IPS-NIHi7 (cell line): ENCODE results near the gene PARP2.
"Not testable (repeated sequence)": the region's sequence is repeated elsewhere in the genome, so short reads cannot be mapped to it uniquely, and the experiment has no call there.

ENCODE experiments used
- DNase-seq: peaks from one replicate; pipeline ENCODE4 v3.0.0; 2012; ENCODE audit warnings: mixed read lengths; ENCODE audit errors: extremely low spot score

PARP2 gene

DNA sequence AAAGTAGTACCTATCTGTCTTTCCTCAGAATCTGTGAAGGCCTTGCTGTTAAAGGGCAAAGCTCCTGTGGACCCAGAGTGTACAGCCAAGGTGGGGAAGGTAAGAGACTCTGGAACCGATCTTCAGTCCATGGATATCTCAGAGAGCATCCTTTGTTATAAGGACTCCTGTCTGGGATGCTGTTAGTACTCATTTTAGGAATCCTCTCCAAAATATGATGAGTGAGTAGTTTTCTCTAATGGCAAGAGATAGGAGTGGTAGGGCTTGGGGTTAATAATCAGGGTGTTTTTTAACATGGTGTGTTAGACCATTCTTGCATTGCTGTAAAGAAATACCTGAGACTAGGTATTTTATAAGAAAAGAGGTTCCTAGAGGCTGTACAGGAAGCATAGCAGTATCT, 1.9 kb downstream of the PARP2 start:
- no peak for DNase-seq

DNA sequence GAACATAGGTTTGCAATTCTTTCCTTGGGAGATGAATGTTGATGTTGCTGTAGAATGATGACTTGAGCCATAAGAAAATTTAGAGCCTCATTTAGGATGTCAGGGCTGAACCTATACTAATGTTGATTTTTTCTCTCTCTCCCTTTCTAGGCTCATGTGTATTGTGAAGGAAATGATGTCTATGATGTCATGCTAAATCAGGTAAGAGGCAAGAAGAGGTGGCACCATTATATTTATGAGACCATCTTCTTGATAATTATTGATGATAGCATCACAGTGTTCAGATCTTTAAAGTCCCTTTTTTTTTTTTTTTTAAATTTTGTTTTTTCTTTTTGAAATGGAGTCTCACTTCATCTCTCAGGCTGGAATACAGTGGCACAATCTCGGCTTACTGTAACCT, 3.3 kb downstream of the PARP2 start:
- DNase-seq = no peak

DNA sequence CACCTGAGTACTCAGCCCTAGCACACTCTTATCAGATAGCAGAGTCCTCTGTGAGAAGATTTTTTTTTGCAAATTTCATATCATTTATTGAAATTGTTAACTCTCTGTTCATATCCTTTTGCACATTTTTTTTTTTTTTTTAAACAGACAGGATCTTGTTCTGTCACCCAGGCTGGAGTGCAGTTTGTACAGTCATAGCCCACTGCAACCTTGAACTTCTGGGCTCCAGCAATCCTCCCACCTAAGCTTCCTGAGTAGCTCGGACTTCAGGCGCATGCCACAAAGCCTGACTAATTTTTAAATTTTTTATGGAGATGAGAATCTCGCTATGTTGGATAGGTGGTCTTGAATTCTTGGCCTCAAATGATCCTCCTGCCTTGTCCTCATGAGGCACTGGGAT, 4.3 kb downstream of the PARP2 start:
- DNase-seq = no peak

- no peak for DNase-seq
Measured at GRCh38 chr14:20350282-20350681, 6.8 kb downstream of the PARP2 start.

GRCh38 chr14:20350860-20351259, 7.4 kb downstream of the PARP2 start:
- no peak for DNase-seq

- no peak for DNase-seq
Measured at GRCh38 chr14:20356422-20356821, 13.0 kb downstream of the PARP2 start.

GRCh38 chr14:20358474-20358873, 15.0 kb downstream of the PARP2 start:
- not testable (repeated sequence) for DNase-seq

DNA sequence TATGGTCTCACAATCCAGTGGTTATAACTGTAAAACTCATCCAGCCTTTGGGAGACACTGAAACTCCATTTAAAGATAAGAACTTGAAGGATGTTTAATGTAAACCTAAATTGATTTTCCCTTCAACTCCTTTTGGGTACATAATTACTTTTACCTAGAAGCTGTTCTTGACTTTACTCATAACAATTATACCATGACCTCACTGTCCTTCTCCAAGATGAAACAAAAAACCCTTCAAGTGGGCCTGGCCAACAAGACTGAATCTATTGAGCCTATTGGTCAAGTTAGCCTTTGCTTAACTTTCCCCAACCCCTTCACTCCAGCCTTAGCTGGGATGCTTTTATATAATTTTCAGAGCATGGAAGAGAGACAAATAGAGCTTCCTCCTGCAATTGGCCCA, 22.5 kb downstream of the PARP2 start:
- no peak for DNase-seq

DNA sequence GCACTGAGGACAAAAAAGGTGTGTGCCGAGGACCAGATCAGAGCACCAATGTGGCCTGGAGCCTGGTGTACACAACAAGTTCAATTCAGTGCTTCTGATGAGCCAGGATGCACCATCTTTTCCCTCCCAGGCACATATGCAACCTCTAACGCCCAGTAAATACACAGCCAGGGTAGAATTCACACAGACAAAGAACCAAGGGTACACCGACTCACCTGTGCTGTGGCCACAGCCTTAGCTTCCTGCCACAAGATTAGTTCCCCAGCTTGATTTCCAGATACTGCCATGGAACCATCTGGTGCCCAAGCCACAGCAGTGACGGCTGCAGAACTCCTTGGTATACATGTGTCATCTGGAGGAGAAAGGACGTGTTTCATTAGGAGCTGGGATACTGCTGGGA, 29.4 kb downstream of the PARP2 start:
- no peak for DNase-seq

DNA sequence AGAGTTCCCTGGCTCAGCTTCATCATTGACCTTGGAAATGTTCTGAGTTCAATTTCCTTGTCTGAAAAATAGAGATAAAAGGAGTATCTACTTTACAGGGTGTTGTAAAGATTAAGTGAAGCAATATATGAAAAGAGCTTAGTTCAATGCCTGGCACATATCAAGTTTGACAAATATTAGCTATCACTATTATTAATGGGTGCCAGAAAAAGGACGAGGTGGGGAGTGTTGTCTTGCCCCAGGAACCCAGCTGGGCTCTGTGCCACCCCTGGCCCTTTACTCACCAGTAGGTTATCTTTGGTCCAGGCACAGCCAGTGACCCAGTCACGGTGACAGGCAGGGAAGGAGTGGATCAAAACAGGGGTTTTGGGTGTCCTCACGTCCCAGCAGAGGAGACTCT, 32.0 kb downstream of the PARP2 start:
- DNase-seq = no peak

DNA sequence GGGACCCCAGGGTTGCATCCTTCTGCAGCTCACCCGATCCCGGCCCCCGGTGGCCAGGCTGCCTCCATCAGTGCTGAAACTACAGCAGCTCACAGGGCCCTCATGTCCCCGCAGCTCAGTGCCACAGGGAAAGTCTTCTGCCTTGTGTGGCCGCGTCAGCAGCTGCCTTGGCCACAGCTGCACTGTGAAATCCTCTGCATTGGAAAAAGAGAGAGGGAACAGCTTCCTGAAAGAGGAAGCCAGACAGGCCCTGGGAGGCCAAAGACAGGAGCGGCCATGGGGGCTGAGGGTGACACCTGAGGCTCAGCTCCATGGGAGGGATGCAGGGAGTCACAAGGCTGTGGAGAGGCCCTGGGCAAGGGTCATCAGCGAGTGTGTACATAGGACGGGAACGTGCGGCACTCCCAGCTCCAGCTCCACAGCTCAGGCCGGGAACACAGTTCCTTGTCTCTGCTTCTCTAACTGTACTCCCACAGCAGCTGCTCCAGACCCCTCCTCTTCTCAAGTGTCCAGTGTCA, 32.7 kb downstream of the PARP2 start:
- DNase-seq = no peak

DNA sequence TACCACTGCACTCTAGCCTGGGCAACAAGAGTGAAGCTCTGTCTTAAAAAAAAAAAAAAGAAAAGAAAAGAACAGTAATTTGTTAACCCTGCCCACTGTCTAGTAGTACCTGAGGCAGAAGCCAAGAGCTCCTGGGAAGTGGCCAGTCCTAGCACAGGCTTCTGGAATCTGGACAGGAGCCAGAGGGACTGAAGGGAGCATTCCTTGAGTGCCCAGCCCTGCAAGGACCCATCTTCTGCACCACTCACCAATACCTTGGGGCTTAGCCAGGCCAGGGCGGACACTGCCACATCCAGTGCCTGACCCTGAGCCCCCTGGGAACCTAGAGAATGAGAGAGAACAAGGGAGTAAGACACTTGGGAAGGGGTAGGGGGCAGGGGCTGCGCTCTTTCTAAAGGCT, 33.7 kb downstream of the PARP2 start:
- no peak for DNase-seq

GRCh38 chr14:20379743-20380142, 36.3 kb downstream of the PARP2 start:
- DNase-seq = no peak

GRCh38 chr14:20380681-20381080, 37.2 kb downstream of the PARP2 start:
- no peak for DNase-seq

- no peak for DNase-seq
Measured at GRCh38 chr14:20381341-20381740, 37.9 kb downstream of the PARP2 start.

- DNase-seq = no peak
Measured at GRCh38 chr14:20382526-20382925, 39.1 kb downstream of the PARP2 start.

GRCh38 chr14:20383032-20383431, 39.6 kb downstream of the PARP2 start:
- no peak for DNase-seq

- DNase-seq = no peak
Measured at GRCh38 chr14:20383636-20384035, 40.2 kb downstream of the PARP2 start.

- DNase-seq = no peak
Measured at GRCh38 chr14:20384321-20384720, 40.9 kb downstream of the PARP2 start.

DNA sequence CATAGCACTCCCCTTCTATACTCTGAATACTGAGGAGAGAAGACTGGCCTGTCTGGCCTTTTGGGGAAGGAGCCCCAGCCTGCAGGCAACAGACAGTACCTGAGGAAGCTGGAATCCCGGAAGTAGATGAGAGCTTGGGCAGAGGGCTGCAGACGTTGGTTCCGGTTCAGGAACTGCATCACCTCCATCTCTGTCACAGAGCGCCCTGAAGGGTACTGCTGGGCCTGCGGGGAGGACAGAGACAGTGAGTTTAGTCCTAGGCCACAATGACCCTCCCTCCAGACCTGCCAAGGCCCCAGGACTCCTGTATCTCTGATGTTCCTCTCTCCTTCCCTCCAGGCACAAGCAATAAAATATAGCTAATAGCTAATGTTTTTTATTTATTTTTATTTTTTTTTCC, 41.5 kb downstream of the PARP2 start:
- no peak for DNase-seq

DNA sequence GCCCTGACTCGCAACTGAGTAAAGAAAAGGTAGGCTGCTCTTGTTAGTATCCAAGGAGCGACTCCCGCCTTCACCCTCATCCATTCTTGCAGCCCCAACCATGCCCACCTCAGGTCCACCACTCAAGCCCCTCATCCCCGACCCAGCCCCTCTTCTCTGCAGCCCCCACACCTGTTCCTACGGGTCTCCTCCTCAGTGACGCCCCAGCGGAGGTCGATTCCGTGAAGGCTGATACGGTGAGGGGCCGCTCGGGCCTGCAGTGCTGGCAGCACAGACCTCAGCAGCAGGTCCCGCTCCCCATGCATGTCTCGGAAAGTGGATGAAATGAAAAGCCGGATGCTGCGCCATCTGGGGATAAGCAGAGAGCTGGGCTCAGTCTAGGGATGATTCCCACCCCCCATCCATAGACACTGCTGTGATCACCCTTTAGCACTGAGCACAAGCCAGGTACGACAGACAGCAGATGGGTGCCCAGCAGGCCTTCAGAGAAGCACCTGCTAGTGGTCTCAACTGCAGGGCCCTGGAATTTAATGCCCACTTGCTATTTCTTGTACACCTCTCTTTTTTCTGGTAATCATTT, 42.9 kb downstream of the PARP2 start:
- no peak for DNase-seq

- DNase-seq = peak; percentile 23
Measured at GRCh38 chr14:20387576-20387975, 44.1 kb downstream of the PARP2 start.

- peak; percentile 74 for DNase-seq
Measured at GRCh38 chr14:20388159-20388558, 44.7 kb downstream of the PARP2 start.

DNA sequence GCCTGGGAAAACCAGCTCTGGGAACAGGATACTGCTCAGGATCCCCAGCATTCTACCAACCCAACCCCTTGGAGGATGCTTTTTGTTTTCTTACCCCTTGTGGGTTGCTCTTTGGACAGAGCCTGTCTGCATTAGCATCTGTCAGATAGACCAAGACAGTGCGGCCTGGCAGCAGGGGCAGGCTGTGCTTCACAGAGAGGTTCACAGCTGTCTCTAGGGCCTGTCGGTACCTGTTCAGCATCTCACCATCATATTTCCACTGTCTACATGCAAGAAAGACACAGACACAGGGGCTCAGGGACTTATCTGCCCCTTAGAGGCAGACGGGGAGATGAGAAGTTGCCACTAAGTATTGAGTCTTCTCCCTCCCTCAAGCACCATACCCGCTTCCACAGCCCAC, 48.1 kb downstream of the PARP2 start:
- no peak for DNase-seq
